HEK293T (cell line): ENCODE measurements around the gene ZNF865.

Source experiments
- ARNT ChIP-seq: fragments of 450-650 bp; IDR thresholded peaks from 2 replicates; pipeline ENCODE4 v1.6.1; 2017; ENCODE audit warnings: mild to moderate bottlenecking
- BHLHE40 ChIP-seq: fragments of 450-650 bp; IDR thresholded peaks from 2 replicates; pipeline ENCODE4 v1.6.1; 2016; ENCODE audit warnings: mild to moderate bottlenecking, moderate library complexity, borderline replicate concordance
- ELF4 ChIP-seq: fragments of 450-650 bp; IDR thresholded peaks from 2 replicates; pipeline ENCODE4 v1.6.1; 2017; ENCODE audit warnings: antibody characterized with exemption
- FOXA1 ChIP-seq: fragments of 450-650 bp; IDR thresholded peaks from 2 replicates; pipeline ENCODE4 v1.6.1; 2016; ENCODE audit warnings: mild to moderate bottlenecking
- FOXK2 ChIP-seq: fragments of 450-650 bp; IDR thresholded peaks from 2 replicates; pipeline ENCODE4 v1.6.1; 2016; ENCODE audit warnings: mild to moderate bottlenecking
- FOXM1 ChIP-seq: fragments of 450-650 bp; IDR thresholded peaks from 2 replicates; pipeline ENCODE4 v1.6.1; 2017; ENCODE audit warnings: mild to moderate bottlenecking, borderline replicate concordance
- HDGF ChIP-seq: fragments of 450-650 bp; IDR thresholded peaks from 2 replicates; pipeline ENCODE4 v1.6.1; 2017; ENCODE audit warnings: antibody characterized with exemption, borderline replicate concordance
- LEF1 ChIP-seq: fragments of 450-650 bp; IDR thresholded peaks from 2 replicates; pipeline ENCODE4 v1.6.1; 2017; ENCODE audit warnings: mild to moderate bottlenecking, borderline replicate concordance
- NFRKB ChIP-seq: fragments of 450-650 bp; IDR thresholded peaks from 2 replicates; pipeline ENCODE4 v1.6.1; 2016; ENCODE audit warnings: mild to moderate bottlenecking, moderate library complexity
- SP1 ChIP-seq: fragments of 450-650 bp; IDR thresholded peaks from 2 replicates; pipeline ENCODE4 v1.6.1; 2017
- SUZ12 ChIP-seq: fragments of 450-650 bp; IDR thresholded peaks from 2 replicates; pipeline ENCODE4 v1.6.1; 2016; ENCODE audit warnings: mild to moderate bottlenecking
- TARDBP ChIP-seq: fragments of 450-650 bp; IDR thresholded peaks from 2 replicates; pipeline ENCODE4 v1.6.1; 2016
- ZNF384 ChIP-seq: fragments of 450-650 bp; IDR thresholded peaks from 2 replicates; pipeline ENCODE4 v1.6.1; 2016
- TF ChIP-seq, protein P1 (sequence below): fragments of 450-650 bp; IDR thresholded peaks from 2 replicates; pipeline ENCODE4 v1.6.1; 2016

DNA sequence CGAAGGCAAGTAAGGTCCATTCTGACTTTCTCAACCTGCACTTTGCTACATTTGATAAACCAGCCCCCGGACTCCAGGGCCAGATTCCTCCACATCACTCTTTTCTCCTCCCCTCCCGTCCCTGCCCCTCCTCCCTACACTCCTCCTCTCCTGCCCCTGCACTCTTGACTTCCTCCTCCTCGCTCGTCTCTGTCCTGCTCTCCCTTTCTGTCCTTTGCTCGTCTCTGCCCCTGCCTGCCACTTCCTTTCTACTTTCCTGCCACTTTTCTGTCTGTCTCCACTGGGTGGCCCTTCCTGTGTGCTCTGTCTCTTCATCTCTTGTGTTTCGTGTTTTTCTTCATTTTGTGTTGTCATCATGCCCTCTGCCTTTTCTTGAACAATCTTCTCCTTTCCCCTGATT lies 56.4 kb downstream of the ZNF865 start:
- TF ChIP-seq SP1 (no peak), BHLHE40 (no peak), FOXA1 (no peak), ZNF384 (no peak), FOXK2 (no peak), SUZ12 (no peak), LEF1 (no peak), FOXM1 (no peak), NFRKB (no peak), ARNT (no peak), ELF4 (no peak), TARDBP (no peak), HDGF (no peak)
- TF ChIP-seq, protein P1, sequence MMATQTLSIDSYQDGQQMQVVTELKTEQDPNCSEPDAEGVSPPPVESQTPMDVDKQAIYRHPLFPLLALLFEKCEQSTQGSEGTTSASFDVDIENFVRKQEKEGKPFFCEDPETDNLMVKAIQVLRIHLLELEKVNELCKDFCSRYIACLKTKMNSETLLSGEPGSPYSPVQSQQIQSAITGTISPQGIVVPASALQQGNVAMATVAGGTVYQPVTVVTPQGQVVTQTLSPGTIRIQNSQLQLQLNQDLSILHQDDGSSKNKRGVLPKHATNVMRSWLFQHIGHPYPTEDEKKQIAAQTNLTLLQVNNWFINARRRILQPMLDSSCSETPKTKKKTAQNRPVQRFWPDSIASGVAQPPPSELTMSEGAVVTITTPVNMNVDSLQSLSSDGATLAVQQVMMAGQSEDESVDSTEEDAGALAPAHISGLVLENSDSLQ: no peak
